GM10266 (cell line): Measurements from ENCODE around the gene COG5.

ENCODE experiments used
- DNase-seq: peaks from one replicate; pipeline ENCODE4 v3.0.0; 2012; ENCODE audit errors: extremely low spot score
- TF ChIP-seq, protein P1 (sequence below): IDR thresholded peaks from 2 replicates; pipeline ENCODE4 v1.5.1; 2012; ENCODE audit warnings: mild to moderate bottlenecking, low read depth; ENCODE audit not compliant: control insufficient read depth, insufficient read depth; ENCODE audit errors: missing control alignments

COG5 gene

DNA sequence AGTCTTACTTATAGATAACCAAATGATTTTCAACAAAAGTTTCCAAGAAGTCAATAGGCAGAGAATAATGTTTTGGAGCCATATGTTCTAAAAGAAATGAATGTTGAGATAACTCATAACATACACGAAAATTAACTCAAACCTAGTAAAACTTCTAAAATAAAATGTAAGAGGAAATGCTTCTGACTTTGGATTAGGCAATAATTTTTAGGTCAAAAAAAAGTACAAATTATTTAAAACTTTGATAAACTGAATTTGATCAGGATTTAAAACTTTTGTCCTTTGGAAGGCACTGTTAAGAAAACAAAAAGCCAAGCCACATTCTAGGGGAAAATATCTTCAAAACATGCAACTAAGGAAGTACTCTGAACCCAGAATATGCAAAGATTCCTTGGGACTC lies 242.1 kb downstream of the COG5 start:
- TF ChIP-seq, protein P1, sequence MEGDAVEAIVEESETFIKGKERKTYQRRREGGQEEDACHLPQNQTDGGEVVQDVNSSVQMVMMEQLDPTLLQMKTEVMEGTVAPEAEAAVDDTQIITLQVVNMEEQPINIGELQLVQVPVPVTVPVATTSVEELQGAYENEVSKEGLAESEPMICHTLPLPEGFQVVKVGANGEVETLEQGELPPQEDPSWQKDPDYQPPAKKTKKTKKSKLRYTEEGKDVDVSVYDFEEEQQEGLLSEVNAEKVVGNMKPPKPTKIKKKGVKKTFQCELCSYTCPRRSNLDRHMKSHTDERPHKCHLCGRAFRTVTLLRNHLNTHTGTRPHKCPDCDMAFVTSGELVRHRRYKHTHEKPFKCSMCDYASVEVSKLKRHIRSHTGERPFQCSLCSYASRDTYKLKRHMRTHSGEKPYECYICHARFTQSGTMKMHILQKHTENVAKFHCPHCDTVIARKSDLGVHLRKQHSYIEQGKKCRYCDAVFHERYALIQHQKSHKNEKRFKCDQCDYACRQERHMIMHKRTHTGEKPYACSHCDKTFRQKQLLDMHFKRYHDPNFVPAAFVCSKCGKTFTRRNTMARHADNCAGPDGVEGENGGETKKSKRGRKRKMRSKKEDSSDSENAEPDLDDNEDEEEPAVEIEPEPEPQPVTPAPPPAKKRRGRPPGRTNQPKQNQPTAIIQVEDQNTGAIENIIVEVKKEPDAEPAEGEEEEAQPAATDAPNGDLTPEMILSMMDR, result no peak
- no peak for DNase-seq

DNA sequence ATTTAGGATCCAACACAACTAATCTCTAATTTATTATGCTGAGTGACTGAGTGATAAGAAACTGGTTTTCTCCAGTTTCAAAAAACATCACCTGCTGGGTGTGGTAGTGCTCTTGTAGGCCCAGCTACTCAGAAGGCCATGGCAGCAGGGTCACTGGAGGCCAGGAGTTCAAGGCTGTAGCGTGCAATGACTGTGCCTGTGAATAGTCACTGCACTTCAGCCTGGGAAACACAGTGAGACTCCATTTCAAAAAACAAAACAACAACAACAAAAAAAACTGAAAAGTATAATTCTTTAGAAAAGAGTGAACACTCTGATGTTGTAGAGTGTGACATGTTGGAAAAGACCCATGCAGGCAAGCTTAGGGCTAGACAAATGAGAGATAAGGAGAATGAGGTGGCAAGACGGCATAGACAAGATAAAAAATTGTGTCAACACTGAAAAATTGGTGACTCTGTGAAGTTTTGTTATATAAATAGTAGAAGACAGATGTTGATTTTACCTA lies 243.9 kb downstream of the COG5 start:
- TF ChIP-seq, protein P1, result no peak
- DNase-seq, result no peak

- TF ChIP-seq, protein P1, result no peak
- no peak for DNase-seq
Measured at GRCh38 chr7:107318523-107319160, 245.1 kb downstream of the COG5 start.

DNA sequence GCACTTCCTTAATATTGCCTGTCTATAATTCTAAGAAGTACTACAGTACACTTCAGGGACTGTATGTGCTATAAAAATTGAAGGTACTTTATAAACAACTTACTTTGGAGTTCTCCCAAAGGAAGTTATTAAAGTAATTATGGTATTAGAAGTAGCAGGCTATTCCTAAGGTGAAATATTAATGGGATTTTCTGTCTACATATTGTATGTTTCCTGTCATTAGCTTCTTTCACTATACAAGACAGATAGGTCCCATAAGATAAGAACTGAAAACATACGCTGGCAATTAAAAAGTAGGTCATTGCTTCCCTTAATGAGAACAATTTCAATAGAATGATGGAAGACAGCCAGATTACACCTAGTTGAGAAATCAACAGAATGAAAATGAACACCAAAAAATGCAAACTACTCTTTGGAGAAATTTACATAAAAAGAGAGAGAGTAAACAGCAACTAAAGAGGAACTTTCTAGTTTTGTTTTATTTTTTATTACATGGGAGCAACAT lies 248.0 kb downstream of the COG5 start:
- TF ChIP-seq, protein P1, result no peak
- DNase-seq, result no peak

DNA sequence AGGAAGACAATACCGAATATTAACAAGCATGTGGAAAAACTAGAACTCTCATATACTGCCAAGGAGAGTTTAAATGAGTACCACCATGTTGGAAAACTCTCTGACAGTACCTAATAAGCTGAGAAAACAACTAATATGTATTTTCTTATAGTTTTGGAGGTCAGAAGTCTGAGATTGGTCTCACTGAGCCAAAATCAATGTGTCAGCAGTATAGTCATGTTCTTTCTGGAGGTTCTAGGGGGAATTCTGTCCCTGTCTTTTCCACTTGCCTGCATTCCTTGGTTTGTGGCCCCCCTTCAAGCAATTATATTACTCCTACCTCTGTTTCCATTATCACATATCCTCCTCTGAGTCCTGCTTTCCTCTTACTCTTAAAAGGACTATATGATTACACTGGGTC lies 250.4 kb downstream of the COG5 start:
- TF ChIP-seq, protein P1, result no peak
- DNase-seq, result no peak

- no peak for DNase-seq
- TF ChIP-seq, protein P1, result no peak
Measured at GRCh38 chr7:107312418-107312817, 251.3 kb downstream of the COG5 start.

DNA sequence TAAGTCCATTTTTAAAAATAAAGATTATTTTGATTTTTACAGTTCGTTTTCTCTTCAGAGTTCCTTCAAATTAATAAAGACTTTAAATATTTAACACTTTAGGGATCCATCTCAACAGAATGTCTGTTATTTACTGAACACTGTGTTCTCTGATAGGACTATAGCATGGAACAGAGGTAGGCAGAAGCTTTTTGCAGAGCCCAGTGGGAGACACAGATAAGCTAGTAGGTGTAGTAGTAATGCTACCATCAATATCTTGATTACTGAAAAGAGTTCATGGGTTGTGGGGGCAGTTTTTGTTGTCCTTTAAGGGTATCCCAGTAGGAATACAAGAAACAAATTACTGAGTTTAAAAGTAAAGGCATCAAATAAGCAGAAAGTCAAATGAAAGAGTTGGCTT lies 254.4 kb downstream of the COG5 start:
- TF ChIP-seq, protein P1, result no peak
- no peak for DNase-seq
